Thyroid gland (tissue), 4 donors: ENCODE results near the gene UBE2O.

ENCODE experiments used
- POLR2A ChIP-seq, 2 donors: fragments of 450-650 bp; IDR thresholded peaks; one replicate each; pipeline ENCODE4 v1.6.1; 2017; ENCODE audit warnings: antibody characterized with exemption in 2 of 2, mild to moderate bottlenecking in 2 of 2, moderate library complexity in 1 of 2
- TF ChIP-seq, protein P1 (sequence below), 6 experiments: fragments of 200-600 bp in 3 of 6; fragments of 450-650 bp in 3 of 6; sonication (generic) in 3 of 6; IDR thresholded peaks; one replicate each; pipeline ENCODE4 v1.5.1; 2016 to 2019; ENCODE audit warnings: antibody characterized with exemption in 6 of 6, mild to moderate bottlenecking in 2 of 6, inconsistent platforms in 1 of 6, moderate library complexity in 1 of 6

GRCh38 chr17:76370261-76370993, 82.5 kb downstream of the UBE2O start:
- TF ChIP-seq, protein P1, sequence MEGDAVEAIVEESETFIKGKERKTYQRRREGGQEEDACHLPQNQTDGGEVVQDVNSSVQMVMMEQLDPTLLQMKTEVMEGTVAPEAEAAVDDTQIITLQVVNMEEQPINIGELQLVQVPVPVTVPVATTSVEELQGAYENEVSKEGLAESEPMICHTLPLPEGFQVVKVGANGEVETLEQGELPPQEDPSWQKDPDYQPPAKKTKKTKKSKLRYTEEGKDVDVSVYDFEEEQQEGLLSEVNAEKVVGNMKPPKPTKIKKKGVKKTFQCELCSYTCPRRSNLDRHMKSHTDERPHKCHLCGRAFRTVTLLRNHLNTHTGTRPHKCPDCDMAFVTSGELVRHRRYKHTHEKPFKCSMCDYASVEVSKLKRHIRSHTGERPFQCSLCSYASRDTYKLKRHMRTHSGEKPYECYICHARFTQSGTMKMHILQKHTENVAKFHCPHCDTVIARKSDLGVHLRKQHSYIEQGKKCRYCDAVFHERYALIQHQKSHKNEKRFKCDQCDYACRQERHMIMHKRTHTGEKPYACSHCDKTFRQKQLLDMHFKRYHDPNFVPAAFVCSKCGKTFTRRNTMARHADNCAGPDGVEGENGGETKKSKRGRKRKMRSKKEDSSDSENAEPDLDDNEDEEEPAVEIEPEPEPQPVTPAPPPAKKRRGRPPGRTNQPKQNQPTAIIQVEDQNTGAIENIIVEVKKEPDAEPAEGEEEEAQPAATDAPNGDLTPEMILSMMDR (IDR thresholded peaks at IDR 0.05), result peak in 3 of 6 experiments; percentile 15 to 31 (median 18)
- no peak for TF ChIP-seq POLR2A (IDR thresholded peaks at IDR 0.05)
